B cell (primary cell): Measurements from ENCODE around the gene NUP93.

Experiments
- CTCF ChIP-seq: fragments of 200-600 bp; IDR thresholded peaks from one replicate; pipeline ENCODE4 v1.8.0; 2022; ENCODE audit warnings: antibody characterized with exemption, mild to moderate bottlenecking
- EZH2 ChIP-seq: IDR thresholded peaks from 2 replicates; pipeline ENCODE4 v1.6.1; 2012; ENCODE audit warnings: borderline replicate concordance, low read depth, mild to moderate bottlenecking, moderate library complexity, low read length; ENCODE audit not compliant: insufficient read depth, poor library complexity, severe bottlenecking

- no peak for TF ChIP-seq CTCF
- TF ChIP-seq EZH2, result no peak
Observed at GRCh38 chr16:56781528-56781961, 51.6 kb downstream of the NUP93 start.
